HepG2 (cell line): ENCODE measurements around the gene TACC3. TPM values are rescaled to one million over a fixed set of nuclear protein-coding genes. Genes with fewer than 3 reads are reported as not detected.
A peak's percentile ranks its signal among the peaks of the same experiment; 100 is the strongest.

Experiments
- AGO2 ChIP-seq: fragments of 200-400 bp; formaldehyde crosslinking; optimal IDR thresholded peaks from 2 replicates; pipeline ENCODE3; 2017; ENCODE audit warnings: mild to moderate bottlenecking, low read depth, low read length, moderate library complexity
- HNRNPL ChIP-seq: fragments of 200-400 bp; formaldehyde crosslinking; IDR thresholded peaks from 2 replicates; pipeline ENCODE4 v1.6.1; 2017; ENCODE audit warnings: mild to moderate bottlenecking, low read depth, low read length
- KAT7 ChIP-seq: IDR thresholded peaks from 2 replicates; pipeline ENCODE4 v1.6.1; 2018; ENCODE audit warnings: borderline replicate concordance, missing compliant biosample characterization
- KMT2A ChIP-seq: sonication (generic); formaldehyde crosslinking; IDR thresholded peaks from 2 replicates; pipeline ENCODE4 v1.4.0; 2020; ENCODE audit warnings: missing genetic modification reagents
- NONO ChIP-seq, 2 experiments: fragments of 450-650 bp in 1 of 2; sonication (generic) in 1 of 2; formaldehyde crosslinking in 1 of 2; IDR thresholded peaks in 1 of 2; conservative IDR thresholded peaks in 1 of 2; 2 replicates each; pipeline versions ENCODE4 v1.6.1 to v1.8.0; 2017 to 2022; ENCODE audit warnings: mild to moderate bottlenecking in 1 of 2, missing genetic modification reagents in 1 of 2, moderate library complexity in 1 of 2
- PITX1 ChIP-seq: sonication (generic); formaldehyde crosslinking; IDR thresholded peaks from 2 replicates; pipeline ENCODE4 v1.5.1; 2020; ENCODE audit warnings: mild to moderate bottlenecking, missing genetic modification reagents
- SKI ChIP-seq: fragments of 450-650 bp; IDR thresholded peaks from one replicate; pipeline ENCODE4 v1.6.1; 2018; ENCODE audit warnings: mild to moderate bottlenecking; ENCODE audit not compliant: partially characterized antibody
- STAG1 ChIP-seq: sonication (generic); formaldehyde crosslinking; IDR thresholded peaks from 2 replicates; pipeline ENCODE4 v1.4.0; 2020; ENCODE audit warnings: missing genetic modification reagents
- TEAD3 ChIP-seq: optimal IDR thresholded peaks from 2 replicates; pipeline ENCODE3; 2016; ENCODE audit warnings: borderline replicate concordance
- WIZ ChIP-seq: sonication (generic); formaldehyde crosslinking; IDR thresholded peaks from 2 replicates; pipeline ENCODE4 v1.5.1; 2020; ENCODE audit warnings: mild to moderate bottlenecking, missing genetic modification reagents
- ZNF333 ChIP-seq: sonication (generic); formaldehyde crosslinking; IDR thresholded peaks from 2 replicates; pipeline ENCODE4 v1.4.0; 2020; ENCODE audit warnings: mild to moderate bottlenecking, missing genetic modification reagents, borderline replicate concordance
- ZNF652 ChIP-seq: IDR thresholded peaks from 2 replicates; pipeline ENCODE4 v1.6.1; 2016; ENCODE audit warnings: low read depth, borderline replicate concordance
- polyA plus RNA-seq, 8 experiments: library from polyadenylated mRNA; depleted of rRNA in 3 of 8; stranded (reverse) in 7 of 8; unstranded in 1 of 8; fragments of >200 nt; fragmentation: Illumina TruSeq in 4 of 8; extraction: Trizol in 4 of 8; gene quantifications; 2 replicates each; pipeline versions ENCODE4 v1.2.1 to v1.2.3, GENCODE V29; 2011 to 2016; ENCODE audit warnings: low read depth in 4 of 8, missing spikeins in 1 of 8, mixed read lengths in 1 of 8; ENCODE audit not compliant: insufficient read depth in 1 of 8
- total RNA-seq, 5 experiments: library from RNA; depleted of rRNA; stranded (reverse); fragments of >200 nt; fragmentation: Illumina TruSeq; extraction: Trizol; gene quantifications; 2 replicates each; pipeline ENCODE4 v1.2.3, GENCODE V29; 2016; ENCODE audit warnings: low read depth in 1 of 5
- TF ChIP-seq, protein P1 (sequence below): sonication (generic); formaldehyde crosslinking; IDR thresholded peaks from 2 replicates; pipeline ENCODE4 v1.5.1; 2020; ENCODE audit warnings: mild to moderate bottlenecking, missing genetic modification reagents, borderline replicate concordance
- TF ChIP-seq, protein P2 (sequence below): sonication (generic); formaldehyde crosslinking; IDR thresholded peaks from 2 replicates; pipeline ENCODE4 v1.8.0; 2022; ENCODE audit warnings: missing genetic modification reagents, mild to moderate bottlenecking, borderline replicate concordance
- TF ChIP-seq, protein P3 (sequence below): sonication (generic); formaldehyde crosslinking; IDR thresholded peaks from 2 replicates; pipeline ENCODE4 v1.4.0; 2020; ENCODE audit warnings: missing genetic modification reagents, borderline replicate concordance
- TF ChIP-seq, protein P4 (sequence below): sonication (generic); formaldehyde crosslinking; IDR thresholded peaks from 2 replicates; pipeline ENCODE4 v1.9.0; 2022; ENCODE audit warnings: low read depth, missing genetic modification reagents
- TF ChIP-seq, protein P5 (sequence below): sonication (generic); formaldehyde crosslinking; IDR thresholded peaks from 2 replicates; pipeline ENCODE4 v1.8.0; 2022; ENCODE audit warnings: mild to moderate bottlenecking, missing genetic modification reagents, moderate library complexity
- TF ChIP-seq, protein P6 (sequence below): IDR thresholded peaks from 2 replicates; pipeline ENCODE4 v1.6.1; 2018; ENCODE audit warnings: missing genetic modification reagents

TACC3 gene
- total and polyA plus RNA-seq, 2 of the 13 experiments (the other 11 are each of a cell fraction or from before 2014, with no cell fraction given), result 20.3 to 21.2 TPM

DNA sequence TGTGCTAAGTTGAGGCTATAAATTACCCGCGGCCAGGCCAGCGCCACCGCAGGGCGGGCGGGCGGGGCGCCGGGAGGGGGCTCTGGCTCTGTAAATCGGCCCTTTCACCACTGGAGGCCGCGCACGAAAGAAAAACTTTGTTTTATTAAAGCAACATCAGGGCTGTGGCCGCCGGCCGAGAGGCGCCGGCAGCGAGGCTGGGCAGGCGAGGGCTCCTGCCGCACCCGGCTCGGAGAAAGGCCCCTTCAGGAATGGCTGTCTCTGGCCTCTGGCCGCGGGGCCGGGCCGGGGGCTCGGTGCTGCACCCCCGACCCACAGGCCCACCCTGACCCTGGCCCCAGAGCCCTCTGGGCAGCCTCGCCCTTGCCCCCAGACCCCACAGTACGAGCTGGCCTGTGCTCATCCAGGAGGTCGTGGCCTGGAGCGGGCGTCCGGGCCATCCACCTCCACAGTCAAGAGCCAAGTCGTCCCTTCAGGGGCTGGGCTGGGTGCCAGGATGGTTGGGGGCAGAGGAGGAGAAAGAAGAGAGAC, 42.3 kb downstream of the TACC3 start (continued):
- TF ChIP-seq, protein P1, sequence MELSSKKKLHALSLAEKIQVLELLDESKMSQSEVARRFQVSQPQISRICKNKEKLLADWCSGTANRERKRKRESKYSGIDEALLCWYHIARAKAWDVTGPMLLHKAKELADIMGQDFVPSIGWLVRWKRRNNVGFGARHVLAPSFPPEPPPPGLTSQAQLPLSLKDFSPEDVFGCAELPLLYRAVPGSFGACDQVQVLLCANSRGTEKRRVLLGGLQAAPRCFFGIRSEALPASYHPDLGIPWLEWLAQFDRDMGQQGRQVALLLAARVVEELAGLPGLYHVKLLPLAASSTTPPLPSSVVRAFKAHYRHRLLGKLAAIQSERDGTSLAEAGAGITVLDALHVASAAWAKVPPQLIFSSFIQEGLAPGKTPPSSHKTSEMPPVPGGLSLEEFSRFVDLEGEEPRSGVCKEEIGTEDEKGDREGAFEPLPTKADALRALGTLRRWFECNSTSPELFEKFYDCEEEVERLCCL (CRISPR knock-in tag), result peak; percentile 28; the same call in 1 of the 2 replicates
- TF ChIP-seq HNRNPL (no peak), SKI (no peak), WIZ (CRISPR knock-in tag) (no peak), ZNF652 (CRISPR knock-in tag) (no peak), NONO (IDR thresholded peaks at IDR 0.05) (no peak), NONO (CRISPR knock-in tag; conservative IDR thresholded peaks at IDR 0.05) (no peak), TEAD3 (CRISPR knock-in tag) (no peak), AGO2 (peak; percentile 82), KAT7 (CRISPR knock-in tag) (0 out of 2 replicates have a peak, but pooled peaks have one; percentile 42), ZNF333 (CRISPR knock-in tag) (0 out of 2 replicates have a peak, but pooled peaks have one; percentile 14), STAG1 (CRISPR knock-in tag) (no peak), PITX1 (CRISPR knock-in tag) (0 out of 2 replicates have a peak, but pooled peaks have one; percentile 32), KMT2A (peak; percentile 26; the same call in 1 of the 2 replicates)
- TF ChIP-seq, protein P2, sequence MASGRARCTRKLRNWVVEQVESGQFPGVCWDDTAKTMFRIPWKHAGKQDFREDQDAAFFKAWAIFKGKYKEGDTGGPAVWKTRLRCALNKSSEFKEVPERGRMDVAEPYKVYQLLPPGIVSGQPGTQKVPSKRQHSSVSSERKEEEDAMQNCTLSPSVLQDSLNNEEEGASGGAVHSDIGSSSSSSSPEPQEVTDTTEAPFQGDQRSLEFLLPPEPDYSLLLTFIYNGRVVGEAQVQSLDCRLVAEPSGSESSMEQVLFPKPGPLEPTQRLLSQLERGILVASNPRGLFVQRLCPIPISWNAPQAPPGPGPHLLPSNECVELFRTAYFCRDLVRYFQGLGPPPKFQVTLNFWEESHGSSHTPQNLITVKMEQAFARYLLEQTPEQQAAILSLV (CRISPR knock-in tag), result no peak
- TF ChIP-seq, protein P3, sequence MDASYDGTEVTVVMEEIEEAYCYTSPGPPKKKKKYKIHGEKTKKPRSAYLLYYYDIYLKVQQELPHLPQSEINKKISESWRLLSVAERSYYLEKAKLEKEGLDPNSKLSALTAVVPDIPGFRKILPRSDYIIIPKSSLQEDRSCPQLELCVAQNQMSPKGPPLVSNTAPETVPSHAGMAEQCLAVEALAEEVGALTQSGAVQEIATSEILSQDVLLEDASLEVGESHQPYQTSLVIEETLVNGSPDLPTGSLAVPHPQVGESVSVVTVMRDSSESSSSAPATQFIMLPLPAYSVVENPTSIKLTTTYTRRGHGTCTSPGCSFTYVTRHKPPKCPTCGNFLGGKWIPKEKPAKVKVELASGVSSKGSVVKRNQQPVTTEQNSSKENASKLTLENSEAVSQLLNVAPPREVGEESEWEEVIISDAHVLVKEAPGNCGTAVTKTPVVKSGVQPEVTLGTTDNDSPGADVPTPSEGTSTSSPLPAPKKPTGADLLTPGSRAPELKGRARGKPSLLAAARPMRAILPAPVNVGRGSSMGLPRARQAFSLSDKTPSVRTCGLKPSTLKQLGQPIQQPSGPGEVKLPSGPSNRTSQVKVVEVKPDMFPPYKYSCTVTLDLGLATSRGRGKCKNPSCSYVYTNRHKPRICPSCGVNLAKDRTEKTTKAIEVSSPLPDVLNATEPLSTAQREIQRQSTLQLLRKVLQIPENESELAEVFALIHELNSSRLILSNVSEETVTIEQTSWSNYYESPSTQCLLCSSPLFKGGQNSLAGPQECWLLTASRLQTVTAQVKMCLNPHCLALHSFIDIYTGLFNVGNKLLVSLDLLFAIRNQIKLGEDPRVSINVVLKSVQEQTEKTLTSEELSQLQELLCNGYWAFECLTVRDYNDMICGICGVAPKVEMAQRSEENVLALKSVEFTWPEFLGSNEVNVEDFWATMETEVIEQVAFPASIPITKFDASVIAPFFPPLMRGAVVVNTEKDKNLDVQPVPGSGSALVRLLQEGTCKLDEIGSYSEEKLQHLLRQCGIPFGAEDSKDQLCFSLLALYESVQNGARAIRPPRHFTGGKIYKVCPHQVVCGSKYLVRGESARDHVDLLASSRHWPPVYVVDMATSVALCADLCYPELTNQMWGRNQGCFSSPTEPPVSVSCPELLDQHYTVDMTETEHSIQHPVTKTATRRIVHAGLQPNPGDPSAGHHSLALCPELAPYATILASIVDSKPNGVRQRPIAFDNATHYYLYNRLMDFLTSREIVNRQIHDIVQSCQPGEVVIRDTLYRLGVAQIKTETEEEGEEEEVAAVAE (CRISPR knock-in tag), result no peak
- TF ChIP-seq, protein P4, sequence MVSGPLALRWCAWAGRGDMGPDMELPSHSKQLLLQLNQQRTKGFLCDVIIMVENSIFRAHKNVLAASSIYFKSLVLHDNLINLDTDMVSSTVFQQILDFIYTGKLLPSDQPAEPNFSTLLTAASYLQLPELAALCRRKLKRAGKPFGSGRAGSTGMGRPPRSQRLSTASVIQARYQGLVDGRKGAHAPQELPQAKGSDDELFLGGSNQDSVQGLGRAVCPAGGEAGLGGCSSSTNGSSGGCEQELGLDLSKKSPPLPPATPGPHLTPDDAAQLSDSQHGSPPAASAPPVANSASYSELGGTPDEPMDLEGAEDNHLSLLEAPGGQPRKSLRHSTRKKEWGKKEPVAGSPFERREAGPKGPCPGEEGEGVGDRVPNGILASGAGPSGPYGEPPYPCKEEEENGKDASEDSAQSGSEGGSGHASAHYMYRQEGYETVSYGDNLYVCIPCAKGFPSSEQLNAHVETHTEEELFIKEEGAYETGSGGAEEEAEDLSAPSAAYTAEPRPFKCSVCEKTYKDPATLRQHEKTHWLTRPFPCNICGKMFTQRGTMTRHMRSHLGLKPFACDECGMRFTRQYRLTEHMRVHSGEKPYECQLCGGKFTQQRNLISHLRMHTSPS (CRISPR knock-in tag), result no peak
- TF ChIP-seq, protein P5, sequence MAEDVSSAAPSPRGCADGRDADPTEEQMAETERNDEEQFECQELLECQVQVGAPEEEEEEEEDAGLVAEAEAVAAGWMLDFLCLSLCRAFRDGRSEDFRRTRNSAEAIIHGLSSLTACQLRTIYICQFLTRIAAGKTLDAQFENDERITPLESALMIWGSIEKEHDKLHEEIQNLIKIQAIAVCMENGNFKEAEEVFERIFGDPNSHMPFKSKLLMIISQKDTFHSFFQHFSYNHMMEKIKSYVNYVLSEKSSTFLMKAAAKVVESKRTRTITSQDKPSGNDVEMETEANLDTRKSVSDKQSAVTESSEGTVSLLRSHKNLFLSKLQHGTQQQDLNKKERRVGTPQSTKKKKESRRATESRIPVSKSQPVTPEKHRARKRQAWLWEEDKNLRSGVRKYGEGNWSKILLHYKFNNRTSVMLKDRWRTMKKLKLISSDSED (CRISPR knock-in tag), result no peak
- TF ChIP-seq, protein P6, sequence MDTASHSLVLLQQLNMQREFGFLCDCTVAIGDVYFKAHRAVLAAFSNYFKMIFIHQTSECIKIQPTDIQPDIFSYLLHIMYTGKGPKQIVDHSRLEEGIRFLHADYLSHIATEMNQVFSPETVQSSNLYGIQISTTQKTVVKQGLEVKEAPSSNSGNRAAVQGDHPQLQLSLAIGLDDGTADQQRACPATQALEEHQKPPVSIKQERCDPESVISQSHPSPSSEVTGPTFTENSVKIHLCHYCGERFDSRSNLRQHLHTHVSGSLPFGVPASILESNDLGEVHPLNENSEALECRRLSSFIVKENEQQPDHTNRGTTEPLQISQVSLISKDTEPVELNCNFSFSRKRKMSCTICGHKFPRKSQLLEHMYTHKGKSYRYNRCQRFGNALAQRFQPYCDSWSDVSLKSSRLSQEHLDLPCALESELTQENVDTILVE (CRISPR knock-in tag), result no peak
